ENCODE measurements around the gene KCNJ10.
A peak's percentile ranks its signal among the peaks of the same experiment; 100 is the strongest.
"Not testable (repeated sequence)": the region's sequence is repeated elsewhere in the genome, so short reads cannot be mapped to it uniquely, and the experiment has no call there.

Gene KCNJ10

GRCh38 chr1:160069460-160070231 is at the start of gene KCNJ10:
TSS of gene KCNJ10 (minus strand) at chr1:160070160. CDS start at chr1:160042532, 27,628 bp downstream.
- no peak for DNase-seq (ENCODE audit: low spot score)

GRCh38 chr1:160118928-160119327 is 49.0 kb upstream of the KCNJ10 start:
- no peak for DNase-seq (ENCODE audit: low spot score)

- DNase-seq (ENCODE audit: low spot score) = no peak
Observed at GRCh38 chr1:160117709-160118183, 47.8 kb upstream of the KCNJ10 start.

GRCh38 chr1:160117300-160117699 is 47.3 kb upstream of the KCNJ10 start:
- DNase-seq (ENCODE audit: low spot score) = no peak

- peak; percentile 52 for DNase-seq (ENCODE audit: low spot score)
Observed at GRCh38 chr1:160116283-160117147, 46.6 kb upstream of the KCNJ10 start.

- no peak for DNase-seq (ENCODE audit: low spot score)
Observed at GRCh38 chr1:160115545-160116282, 45.8 kb upstream of the KCNJ10 start, which contains the start of gene ATP1A2. TSS of gene ATP1A2 (plus strand) at chr1:160115759. CDS start at chr1:160115862, 103 bp downstream.

- no peak for DNase-seq (ENCODE audit: low spot score)
Observed at GRCh38 chr1:160114085-160114484, 44.1 kb upstream of the KCNJ10 start.

GRCh38 chr1:160113407-160113806 is 43.4 kb upstream of the KCNJ10 start:
- no peak for DNase-seq (ENCODE audit: low spot score)

GRCh38 chr1:160112357-160112756 is 42.4 kb upstream of the KCNJ10 start:
- DNase-seq (ENCODE audit: low spot score) = no peak

- DNase-seq (ENCODE audit: low spot score) = not testable (repeated sequence)
Observed at GRCh38 chr1:160111462-160111861, 41.5 kb upstream of the KCNJ10 start.

GRCh38 chr1:160109686-160110085 is 39.7 kb upstream of the KCNJ10 start:
- no peak for DNase-seq (ENCODE audit: low spot score)

- peak; percentile 40 for DNase-seq (ENCODE audit: low spot score)
Observed at GRCh38 chr1:160108888-160109662, 39.1 kb upstream of the KCNJ10 start.

- no peak for DNase-seq (ENCODE audit: low spot score)
Observed at GRCh38 chr1:160107512-160107911, 37.6 kb upstream of the KCNJ10 start.

GRCh38 chr1:160105155-160105554 is 35.2 kb upstream of the KCNJ10 start:
- no peak for DNase-seq (ENCODE audit: low spot score)

- no peak for DNase-seq (ENCODE audit: low spot score)
Observed at GRCh38 chr1:160104486-160104885, 34.5 kb upstream of the KCNJ10 start.

- no peak for DNase-seq (ENCODE audit: low spot score)
Observed at GRCh38 chr1:160103658-160104408, 33.9 kb upstream of the KCNJ10 start.

GRCh38 chr1:160101717-160102522 is 32.0 kb upstream of the KCNJ10 start:
- no peak for DNase-seq (ENCODE audit: low spot score)

GRCh38 chr1:160101037-160101716 is 31.2 kb upstream of the KCNJ10 start:
- DNase-seq (ENCODE audit: low spot score) = peak; percentile 78

- no peak for DNase-seq (ENCODE audit: low spot score)
Observed at GRCh38 chr1:160099716-160100375, 29.9 kb upstream of the KCNJ10 start.

All from kidney tubule cell (primary cell).